ENCODE results near the gene EPHB1.

EPHB1 gene

DNA sequence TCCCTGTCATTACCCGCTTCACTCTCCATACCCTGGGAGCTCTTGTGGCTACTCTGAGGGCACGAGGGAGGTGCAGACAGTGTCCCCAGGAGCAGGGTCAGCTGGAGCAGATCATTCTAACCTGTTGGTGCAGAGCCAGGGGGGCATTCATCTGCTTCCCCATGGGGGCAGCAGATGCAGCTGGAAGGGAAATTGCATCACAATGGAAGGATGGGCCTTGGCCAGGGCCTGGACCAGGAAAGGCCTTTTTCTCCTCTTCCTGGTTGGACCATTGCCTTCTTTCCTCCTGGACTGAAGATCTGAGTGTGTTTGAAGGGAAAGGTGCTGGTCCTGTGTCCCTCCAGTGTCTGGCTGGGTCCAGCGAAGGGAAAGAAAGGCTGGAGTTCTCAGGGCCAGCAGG, 55.7 kb downstream of the EPHB1 start:
- DNase-seq (ENCODE audit: low spot score): no peak

DNA sequence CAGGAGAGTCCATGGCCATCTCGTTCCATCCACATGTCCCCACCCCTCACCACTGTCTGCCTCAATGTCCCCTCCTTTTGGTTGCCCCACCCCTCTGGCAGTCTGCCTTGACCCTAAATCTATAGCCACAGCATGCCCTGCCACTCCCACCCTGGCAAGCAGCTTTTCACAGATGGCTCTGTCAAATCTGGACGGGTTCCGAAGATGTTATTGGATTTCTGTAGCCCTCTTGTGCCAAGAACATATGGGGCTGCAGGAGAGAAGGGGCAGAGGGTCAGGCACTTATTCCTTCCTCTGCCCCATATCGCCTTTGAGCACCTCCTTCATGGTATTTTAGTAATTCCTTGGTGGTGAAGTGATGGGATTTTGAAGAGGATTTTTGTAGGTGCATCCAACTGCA, 57.1 kb downstream of the EPHB1 start:
- no peak for DNase-seq (ENCODE audit: low spot score)

DNA sequence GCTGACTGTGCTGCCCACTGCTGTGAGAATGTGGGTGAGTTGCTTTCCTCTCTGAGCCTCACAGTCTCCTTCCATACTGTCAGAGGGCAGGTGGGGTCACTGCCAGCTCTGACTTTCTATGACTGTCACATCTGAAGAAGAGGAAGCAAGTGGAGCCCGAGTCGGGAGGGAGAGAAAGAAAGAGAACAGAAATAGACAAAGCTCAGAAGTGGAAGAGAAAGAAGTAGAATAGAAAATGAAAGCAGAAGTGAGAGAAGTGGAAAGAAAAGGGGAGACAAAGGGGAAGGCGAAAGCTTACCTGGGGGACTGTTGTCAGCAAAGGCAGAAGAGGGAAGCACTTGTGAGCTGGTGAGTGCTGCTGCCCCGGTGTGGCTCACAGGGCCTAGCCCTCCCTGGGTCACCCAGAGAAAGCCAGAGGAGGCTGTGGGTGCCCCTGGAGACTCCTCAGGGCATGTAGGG, 57.9 kb downstream of the EPHB1 start:
- DNase-seq (ENCODE audit: low spot score): no peak

GRCh38 chr3:134854254-134854653, 59.2 kb downstream of the EPHB1 start:
- DNase-seq (ENCODE audit: low spot score): no peak

DNA sequence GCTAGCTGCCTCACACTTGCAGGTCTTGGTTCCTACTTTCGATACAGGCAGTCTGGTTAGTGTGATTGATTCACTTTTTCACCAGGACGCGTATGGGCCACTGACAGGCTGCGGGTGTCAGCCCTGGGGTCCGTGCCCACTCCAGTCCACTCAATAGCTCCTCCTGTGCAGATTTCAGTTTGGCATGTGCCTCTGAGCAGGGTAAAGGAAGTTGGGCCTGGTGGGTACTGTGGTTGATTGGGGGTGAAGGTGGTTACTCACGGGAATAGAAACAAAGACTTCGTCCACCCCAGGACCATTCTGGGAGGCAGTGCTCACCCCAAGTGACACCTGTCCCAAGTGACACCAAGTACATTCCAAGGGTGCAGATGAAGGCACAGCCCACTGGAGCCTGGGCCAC, 62.3 kb downstream of the EPHB1 start:
- no peak for DNase-seq (ENCODE audit: low spot score)

DNA sequence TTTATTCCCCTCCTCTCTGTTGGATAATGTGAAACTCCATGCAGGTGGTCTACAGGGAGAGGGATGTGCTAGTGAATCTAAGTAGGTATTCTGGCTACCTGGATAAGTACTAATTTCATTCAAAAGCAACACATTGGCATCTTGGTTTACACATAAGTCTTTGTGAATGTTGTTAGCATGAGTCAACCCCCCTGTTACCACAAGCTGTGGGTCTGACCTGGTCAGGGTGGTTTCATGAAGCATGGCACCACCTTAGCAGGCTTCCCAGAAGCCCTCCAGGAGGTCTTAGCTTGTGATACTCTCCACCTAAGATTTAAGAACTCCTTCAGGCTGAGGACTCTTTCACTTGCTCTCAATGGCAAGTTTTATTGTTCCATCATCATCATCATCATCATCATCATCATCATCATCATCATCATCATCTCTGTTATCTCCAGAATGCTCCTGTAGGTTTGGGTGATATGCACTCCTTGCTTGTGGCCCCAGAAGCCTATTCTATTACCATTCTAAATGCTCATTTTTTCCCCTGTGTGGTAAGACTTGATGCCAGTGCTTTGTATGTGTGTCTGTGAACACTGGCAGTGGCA, 62.8 kb downstream of the EPHB1 start:
- no peak for DNase-seq (ENCODE audit: low spot score)

DNA sequence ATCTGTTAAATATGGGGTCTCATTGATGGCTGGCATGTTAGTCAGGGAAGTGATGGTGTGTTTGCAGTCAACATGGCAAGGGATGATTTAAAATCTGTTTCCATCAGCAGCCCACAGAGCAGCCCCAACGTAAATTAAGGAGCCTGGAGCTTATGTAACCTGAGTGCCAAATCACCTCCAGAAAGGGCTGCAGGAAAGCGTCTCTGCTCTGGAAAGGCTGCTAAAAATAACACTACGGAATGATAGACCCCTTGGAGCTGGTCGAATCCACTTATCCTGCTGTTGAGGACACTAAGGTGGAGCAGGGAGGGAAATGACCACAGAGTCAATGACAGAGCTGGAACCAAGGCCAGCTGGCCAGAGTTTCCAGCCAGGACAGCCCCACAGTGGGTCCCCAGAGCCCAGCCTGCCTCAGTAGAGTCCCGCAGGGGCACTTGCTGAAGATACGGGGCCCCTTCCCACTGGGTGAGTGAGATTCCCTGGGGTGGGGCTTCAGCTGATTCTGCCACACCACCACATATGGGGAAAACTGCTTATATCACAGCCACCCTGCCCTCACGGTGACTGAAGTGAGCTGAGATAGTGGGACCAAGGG, 63.5 kb downstream of the EPHB1 start:
- DNase-seq (ENCODE audit: low spot score): no peak

DNA sequence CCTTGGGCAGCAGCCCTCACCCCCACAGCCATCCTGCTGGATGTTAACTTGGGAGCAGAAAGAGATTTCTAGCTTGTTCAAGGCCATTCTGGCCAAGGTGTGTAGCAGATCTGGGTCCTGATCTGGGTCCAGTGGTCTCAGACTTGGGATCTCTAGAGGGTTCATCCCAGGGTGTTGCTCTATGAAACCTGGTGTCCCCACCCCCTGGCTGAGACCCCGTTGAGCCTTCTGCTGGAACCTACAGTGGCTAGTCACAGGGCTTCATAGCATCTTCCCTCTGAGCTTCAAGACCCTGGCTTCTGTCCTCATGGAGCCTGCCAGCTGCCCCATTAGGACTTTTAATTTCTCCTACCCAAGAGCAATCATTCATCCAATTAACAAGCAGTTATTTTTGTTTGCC, 64.3 kb downstream of the EPHB1 start:
- DNase-seq (ENCODE audit: low spot score): no peak

DNA sequence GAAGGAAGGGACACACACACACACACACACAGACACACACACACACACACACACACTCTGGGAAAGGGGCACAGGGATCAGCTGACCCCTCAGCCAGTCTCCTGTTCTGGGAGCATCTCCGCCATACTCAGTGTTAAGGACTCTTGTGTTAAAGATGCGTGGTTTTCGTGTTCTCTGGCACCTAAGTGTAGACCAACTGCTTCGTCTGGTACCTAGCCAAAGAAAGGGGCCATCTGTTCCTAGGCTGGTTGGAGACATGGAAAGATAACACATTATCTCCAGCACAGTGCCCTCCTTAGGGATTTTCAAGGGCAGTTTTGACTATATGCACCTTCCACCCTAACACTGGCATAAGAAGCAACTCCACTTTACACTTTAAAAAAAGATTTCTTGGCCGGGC, 65.1 kb downstream of the EPHB1 start:
- no peak for DNase-seq (ENCODE audit: low spot score)

GRCh38 chr3:134863915-134864314, 68.9 kb downstream of the EPHB1 start:
- no peak for DNase-seq (ENCODE audit: low spot score)

DNA sequence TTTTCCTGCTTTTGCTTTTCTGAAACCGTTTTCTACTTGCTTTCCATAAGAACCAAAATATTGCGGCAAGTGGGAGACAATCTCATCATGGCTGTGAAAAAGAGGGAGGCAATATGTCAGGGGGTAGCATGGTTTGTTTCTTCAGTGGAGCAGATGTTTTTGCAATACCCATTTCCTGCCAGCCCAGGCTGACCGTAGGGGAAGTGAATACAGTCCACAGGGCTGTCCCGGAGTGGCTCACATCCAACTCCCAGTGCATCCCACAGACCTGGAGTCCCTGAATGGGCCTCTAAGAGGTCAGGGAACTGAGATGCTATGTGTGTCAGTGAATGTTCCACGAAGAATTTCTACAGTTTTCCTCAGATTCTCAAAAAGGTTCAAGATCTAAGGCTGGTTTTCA, 69.6 kb downstream of the EPHB1 start:
- DNase-seq (ENCODE audit: low spot score): peak; percentile 26

GRCh38 chr3:134867277-134867676, 72.2 kb downstream of the EPHB1 start:
- no peak for DNase-seq (ENCODE audit: low spot score)

- no peak for DNase-seq (ENCODE audit: low spot score)
Measured at GRCh38 chr3:134869153-134869726, 74.2 kb downstream of the EPHB1 start.

DNA sequence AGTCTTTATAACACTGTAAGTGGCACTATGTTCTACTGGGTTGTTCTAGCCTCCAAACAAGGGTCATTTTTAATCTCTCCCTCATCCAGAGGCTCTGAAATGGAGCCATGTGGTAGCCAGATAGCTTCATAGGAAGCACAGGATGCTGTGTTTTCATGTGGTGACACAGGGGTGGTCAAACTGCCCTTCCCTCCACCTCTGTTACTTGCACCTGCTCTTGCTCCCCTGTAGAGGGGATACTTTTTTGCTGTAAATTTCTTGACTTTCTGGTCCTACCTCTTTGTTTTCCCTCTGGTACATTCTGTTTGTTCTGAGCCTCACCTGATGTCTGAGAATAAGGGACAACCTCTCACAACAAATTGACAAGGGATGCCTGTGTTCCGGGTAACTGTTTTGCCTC, 76.8 kb downstream of the EPHB1 start:
- no peak for DNase-seq (ENCODE audit: low spot score)

DNA sequence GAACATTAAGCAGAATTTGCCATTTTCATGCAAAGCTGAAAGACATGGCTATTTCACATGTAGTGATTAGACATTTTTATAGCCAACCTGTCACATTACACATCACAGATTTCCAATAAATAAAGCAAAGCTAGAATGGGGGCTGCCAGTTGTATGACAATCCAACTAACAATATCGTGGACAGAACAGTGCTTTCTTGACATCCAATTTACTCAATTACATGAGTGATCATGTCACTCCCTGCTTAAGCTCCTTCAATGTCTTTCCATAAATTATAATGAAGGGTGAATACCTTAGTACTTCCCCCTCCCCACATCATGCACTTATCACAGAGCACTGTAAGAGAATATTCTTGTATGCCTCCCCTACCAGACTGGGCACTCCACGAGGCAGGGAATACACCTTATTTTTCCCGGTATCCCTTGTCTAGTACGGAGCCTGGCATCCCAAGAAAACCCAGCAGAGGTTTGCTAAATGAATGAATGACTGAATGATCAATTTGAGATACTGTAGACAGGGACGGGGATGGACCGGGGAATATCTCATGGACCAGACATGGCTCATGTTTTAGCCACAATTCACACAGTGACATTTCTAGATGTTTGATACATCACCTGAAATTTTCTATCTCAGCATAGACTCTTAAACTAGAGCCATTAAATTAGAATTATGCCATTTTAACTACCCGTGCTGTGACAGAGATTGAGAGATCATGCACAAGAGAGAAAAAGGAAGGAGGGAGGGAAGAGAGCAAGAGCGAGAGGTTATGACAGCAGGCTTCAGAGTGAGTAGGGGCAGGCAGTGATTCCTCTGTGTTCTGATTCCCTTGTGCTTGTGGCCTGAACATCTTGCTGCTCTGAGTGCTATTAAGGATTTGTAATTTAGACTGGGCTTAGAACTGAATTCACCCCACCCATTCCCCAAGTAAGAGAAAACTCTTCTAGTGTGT, 77.7 kb downstream of the EPHB1 start:
- DNase-seq (ENCODE audit: low spot score): no peak

DNA sequence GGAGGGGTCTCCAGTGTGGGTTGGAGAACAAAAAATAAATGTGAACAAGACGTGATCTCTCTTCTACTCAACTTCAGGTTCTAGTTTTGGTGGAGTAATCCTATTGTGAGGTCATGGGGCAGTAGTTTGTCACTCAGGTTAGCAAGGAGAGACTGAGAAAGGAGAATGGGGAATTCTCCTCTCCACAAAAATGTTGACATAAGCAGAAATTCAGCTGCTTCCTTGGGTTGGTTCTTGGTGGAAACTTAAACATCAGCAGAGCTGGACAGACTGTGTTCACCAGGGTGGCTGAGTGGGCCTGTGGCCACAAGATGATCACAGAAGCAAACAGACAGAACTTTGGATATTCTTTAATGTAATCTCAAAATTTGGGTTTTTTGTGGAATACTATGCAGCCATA, 78.7 kb downstream of the EPHB1 start:
- no peak for DNase-seq (ENCODE audit: low spot score)

- DNase-seq (ENCODE audit: low spot score): peak; percentile 16
Measured at GRCh38 chr3:134874737-134875413, 79.8 kb downstream of the EPHB1 start.

DNA sequence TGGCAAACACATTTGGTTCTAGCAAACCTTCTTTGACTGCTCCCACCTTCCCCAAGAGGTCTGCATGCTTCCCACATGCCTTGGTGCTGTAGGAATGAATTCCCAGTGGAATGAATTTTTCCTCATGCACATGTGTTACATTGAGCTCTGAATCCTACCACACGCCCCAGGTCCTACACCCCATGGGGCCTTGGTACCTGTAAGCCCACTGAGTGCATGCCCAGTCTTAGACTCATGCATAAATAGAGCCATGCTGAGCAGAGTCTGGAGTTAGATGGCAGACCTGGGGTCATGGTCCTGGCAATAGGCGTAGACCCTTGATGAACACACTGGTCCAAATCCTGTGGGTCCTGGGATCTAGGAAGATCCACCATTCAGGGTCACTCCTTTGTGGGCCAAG, 81.8 kb downstream of the EPHB1 start:
- DNase-seq (ENCODE audit: low spot score): no peak

- DNase-seq (ENCODE audit: low spot score): no peak
Measured at GRCh38 chr3:134877788-134878187, 82.7 kb downstream of the EPHB1 start.

DNA sequence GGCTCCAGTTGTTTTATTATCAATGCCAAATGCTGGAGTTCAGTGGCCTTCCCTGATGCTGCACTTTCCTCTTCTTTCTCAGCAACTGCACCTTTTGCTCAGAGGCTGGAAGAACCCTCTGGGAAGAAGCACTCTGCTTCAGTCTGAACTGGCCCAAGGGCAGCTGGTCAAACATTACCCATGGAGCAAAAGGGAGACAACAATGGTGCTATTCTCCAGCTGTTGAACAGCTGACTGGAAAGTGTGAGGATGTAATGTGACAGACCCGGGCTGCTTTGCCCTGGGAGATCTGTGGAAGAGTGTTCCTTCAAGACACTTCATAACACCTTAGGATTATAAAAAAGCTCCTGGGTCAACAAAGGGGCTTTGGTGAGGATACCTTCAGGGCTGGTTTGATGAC, 84.9 kb downstream of the EPHB1 start:
- DNase-seq (ENCODE audit: low spot score): no peak

GRCh38 chr3:134880431-134880830, 85.4 kb downstream of the EPHB1 start:
- no peak for DNase-seq (ENCODE audit: low spot score)

- DNase-seq (ENCODE audit: low spot score): no peak
Measured at GRCh38 chr3:134881305-134881704, 86.2 kb downstream of the EPHB1 start.

Data from GM03348 (cell line).